Measurements from ENCODE around the gene NR3C1. TPM values are rescaled to one million over a fixed set of nuclear protein-coding genes. Genes with fewer than 3 reads are reported as not detected.
"Not testable (repeated sequence)": the region's sequence is repeated elsewhere in the genome, so short reads cannot be mapped to it uniquely, and the experiment has no call there.

NR3C1 gene
- total RNA-seq, 1 donor from 2014 or later = 2.3 TPM

DNA sequence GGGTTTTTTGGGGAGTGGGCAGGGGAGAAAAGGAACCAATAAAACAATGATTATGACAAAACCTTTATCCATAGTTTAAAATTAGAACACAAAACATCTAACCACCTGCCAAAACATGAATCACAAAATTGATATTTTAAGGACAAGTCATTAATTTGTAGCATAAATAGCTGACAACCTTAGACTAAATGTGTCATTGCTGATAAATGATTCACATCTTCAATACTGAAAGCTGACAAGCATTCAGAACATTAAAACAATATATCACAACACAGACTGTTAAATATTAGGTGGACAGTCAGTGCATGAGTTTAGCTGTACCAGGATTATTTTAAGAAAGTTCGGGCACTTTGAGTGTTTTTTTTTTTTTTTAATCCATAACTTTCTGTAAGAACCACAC, 71.5 kb downstream of the NR3C1 start:
- H3K4me3 Mint-ChIP-seq (ENCODE audit: unreplicated experiment) = no peak overlapping the region
- TF ChIP-seq, protein P1, sequence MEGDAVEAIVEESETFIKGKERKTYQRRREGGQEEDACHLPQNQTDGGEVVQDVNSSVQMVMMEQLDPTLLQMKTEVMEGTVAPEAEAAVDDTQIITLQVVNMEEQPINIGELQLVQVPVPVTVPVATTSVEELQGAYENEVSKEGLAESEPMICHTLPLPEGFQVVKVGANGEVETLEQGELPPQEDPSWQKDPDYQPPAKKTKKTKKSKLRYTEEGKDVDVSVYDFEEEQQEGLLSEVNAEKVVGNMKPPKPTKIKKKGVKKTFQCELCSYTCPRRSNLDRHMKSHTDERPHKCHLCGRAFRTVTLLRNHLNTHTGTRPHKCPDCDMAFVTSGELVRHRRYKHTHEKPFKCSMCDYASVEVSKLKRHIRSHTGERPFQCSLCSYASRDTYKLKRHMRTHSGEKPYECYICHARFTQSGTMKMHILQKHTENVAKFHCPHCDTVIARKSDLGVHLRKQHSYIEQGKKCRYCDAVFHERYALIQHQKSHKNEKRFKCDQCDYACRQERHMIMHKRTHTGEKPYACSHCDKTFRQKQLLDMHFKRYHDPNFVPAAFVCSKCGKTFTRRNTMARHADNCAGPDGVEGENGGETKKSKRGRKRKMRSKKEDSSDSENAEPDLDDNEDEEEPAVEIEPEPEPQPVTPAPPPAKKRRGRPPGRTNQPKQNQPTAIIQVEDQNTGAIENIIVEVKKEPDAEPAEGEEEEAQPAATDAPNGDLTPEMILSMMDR (IDR thresholded peaks at IDR 0.05; ENCODE audit: partially characterized antibody, unreplicated experiment) = no peak
- peaks cover 2% of the 10 kb centered on the region for H3K9me3 Mint-ChIP-seq (ENCODE audit: unreplicated experiment)
- DNase-seq = no peak
- no peak overlapping the region for H3K27ac Mint-ChIP-seq (ENCODE audit: unreplicated experiment)
- no peaks in the 10 kb centered on the region for H3K27me3 Mint-ChIP-seq (ENCODE audit: unreplicated experiment)
- no peaks in the 10 kb centered on the region for H3K4me1 Mint-ChIP-seq (ENCODE audit: low read depth, unreplicated experiment)
- peaks cover 8% of the 10 kb centered on the region for H3K36me3 Mint-ChIP-seq (ENCODE audit: unreplicated experiment)

DNA sequence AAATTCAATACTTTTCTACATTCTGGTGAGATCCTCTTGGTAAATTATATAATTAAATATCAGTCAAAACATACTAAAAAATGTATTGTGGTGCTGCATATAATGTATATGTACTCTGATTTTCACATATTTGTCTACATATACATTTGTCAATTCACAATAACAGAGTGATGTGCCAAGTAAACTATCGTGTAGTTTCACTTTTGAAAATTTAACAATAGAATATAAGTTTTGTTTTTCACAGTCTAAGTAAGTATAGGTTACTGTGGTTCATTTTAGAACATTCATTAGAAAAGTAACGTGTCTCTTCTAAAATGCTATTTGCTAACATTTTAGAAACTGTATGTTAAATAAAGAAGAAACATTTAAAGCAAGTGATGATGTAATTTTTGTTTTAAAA, 73.6 kb downstream of the NR3C1 start:
- no peak for DNase-seq
- peaks cover 2% of the 10 kb centered on the region for H3K9me3 Mint-ChIP-seq (ENCODE audit: unreplicated experiment)
- H3K27ac Mint-ChIP-seq (ENCODE audit: unreplicated experiment) = no peak overlapping the region
- peaks cover 11% of the 10 kb centered on the region for H3K36me3 Mint-ChIP-seq (ENCODE audit: unreplicated experiment)
- H3K27me3 Mint-ChIP-seq (ENCODE audit: unreplicated experiment) = no peaks in the 10 kb centered on the region
- H3K4me1 Mint-ChIP-seq (ENCODE audit: low read depth, unreplicated experiment) = no peaks in the 10 kb centered on the region
- no peak overlapping the region for H3K4me3 Mint-ChIP-seq (ENCODE audit: unreplicated experiment)
- TF ChIP-seq, protein P1 (IDR thresholded peaks at IDR 0.05; ENCODE audit: partially characterized antibody, unreplicated experiment) = no peak

DNA sequence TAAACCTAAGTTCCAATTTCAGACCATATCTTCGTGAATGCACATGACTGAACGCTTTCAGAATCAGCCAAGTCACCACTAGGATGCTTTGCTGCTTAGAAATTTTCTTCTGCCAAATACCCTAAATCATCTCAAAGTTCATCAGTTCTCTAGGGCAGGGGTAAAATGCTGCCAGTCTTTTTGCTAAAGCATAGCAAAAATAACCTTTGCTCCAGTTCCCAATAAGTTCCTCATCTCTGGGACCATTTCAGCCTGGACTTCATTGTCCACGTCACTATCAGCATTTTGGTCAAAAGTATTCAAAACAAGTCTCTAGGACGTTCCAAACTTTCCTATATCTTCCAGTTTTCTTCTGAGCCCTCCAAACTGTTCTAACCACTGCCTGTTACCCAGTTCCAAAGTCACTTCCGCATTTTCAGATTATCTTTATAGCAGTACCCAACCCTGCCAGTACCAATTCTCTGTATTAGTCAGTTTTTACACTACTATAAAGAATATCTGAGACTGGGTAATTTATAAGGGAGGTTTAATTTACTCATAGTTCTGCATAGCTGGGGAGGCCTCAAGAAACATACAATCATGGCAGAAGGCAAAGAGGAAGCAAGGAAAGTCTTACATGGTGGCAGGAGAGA, 74.8 kb downstream of the NR3C1 start:
- H3K4me3 Mint-ChIP-seq (ENCODE audit: unreplicated experiment) = no peak overlapping the region
- TF ChIP-seq, protein P1 (IDR thresholded peaks at IDR 0.05; ENCODE audit: partially characterized antibody, unreplicated experiment) = no peak
- peaks cover 2% of the 10 kb centered on the region for H3K9me3 Mint-ChIP-seq (ENCODE audit: unreplicated experiment)
- no peaks in the 10 kb centered on the region for H3K27me3 Mint-ChIP-seq (ENCODE audit: unreplicated experiment)
- DNase-seq = no peak
- no peaks in the 10 kb centered on the region for H3K4me1 Mint-ChIP-seq (ENCODE audit: low read depth, unreplicated experiment)
- no peak overlapping the region for H3K27ac Mint-ChIP-seq (ENCODE audit: unreplicated experiment)
- peaks cover 12% of the 10 kb centered on the region for H3K36me3 Mint-ChIP-seq (ENCODE audit: unreplicated experiment)

DNA sequence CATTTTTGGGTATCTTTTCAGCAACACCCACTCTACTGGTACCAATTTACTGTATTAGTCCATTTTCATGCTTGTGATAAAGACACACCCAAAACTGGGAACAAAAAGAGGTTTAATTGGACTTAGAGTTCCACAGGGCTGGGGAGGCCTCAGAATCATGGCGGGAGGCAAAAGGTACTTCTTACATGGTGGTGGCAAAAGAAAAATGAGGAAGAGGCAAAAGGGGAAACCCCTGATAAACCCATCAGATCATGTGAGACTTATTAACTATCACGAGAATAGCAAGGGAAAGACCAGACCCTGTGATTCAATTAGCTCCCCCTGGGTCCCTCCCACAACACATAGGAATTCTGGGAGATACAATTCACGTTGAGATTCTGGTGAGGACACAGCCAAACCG, 78.4 kb downstream of the NR3C1 start:
- peaks cover 12% of the 10 kb centered on the region for H3K36me3 Mint-ChIP-seq (ENCODE audit: unreplicated experiment)
- not testable (repeated sequence) for H3K9me3 Mint-ChIP-seq (ENCODE audit: unreplicated experiment); H3K4me3 Mint-ChIP-seq (ENCODE audit: unreplicated experiment); H3K27ac Mint-ChIP-seq (ENCODE audit: unreplicated experiment); H3K4me1 Mint-ChIP-seq (ENCODE audit: low read depth, unreplicated experiment); H3K27me3 Mint-ChIP-seq (ENCODE audit: unreplicated experiment); DNase-seq

DNA sequence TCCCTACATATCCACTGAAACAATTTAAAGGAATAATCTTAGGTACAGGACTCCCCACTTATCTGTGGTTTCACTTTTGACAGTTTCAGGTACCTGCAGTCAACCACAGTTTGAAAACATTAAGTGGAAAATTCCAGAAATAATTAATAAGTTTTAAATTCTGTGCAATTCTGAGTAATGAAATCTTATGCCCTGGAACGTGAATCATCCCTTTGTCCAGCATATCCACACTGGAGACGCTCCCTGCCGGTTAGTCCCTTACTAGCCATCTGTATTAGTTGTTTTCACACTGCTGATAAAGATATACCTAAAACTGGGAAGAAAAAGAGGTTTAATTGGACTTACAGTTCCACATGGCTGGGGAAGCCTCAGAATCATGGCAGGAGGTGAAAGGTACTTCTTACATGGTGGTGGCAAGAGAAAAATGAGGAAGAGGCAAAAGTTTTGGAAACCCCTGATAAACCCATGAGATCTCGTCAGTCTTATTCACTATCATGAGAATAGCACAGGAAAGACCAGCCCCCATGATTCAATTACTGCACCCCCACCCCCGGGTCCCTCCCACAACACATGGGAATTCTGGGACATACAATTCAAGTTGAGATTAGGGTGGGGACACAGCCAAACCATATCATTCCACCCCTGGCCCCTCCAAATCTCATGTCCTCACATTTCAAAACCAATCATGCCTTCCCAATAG, 80.4 kb downstream of the NR3C1 start:
- H3K9me3 Mint-ChIP-seq (ENCODE audit: unreplicated experiment); DNase-seq; H3K27me3 Mint-ChIP-seq (ENCODE audit: unreplicated experiment); H3K27ac Mint-ChIP-seq (ENCODE audit: unreplicated experiment); H3K4me3 Mint-ChIP-seq (ENCODE audit: unreplicated experiment); H3K4me1 Mint-ChIP-seq (ENCODE audit: low read depth, unreplicated experiment); H3K36me3 Mint-ChIP-seq (ENCODE audit: unreplicated experiment): not testable (repeated sequence)

DNA sequence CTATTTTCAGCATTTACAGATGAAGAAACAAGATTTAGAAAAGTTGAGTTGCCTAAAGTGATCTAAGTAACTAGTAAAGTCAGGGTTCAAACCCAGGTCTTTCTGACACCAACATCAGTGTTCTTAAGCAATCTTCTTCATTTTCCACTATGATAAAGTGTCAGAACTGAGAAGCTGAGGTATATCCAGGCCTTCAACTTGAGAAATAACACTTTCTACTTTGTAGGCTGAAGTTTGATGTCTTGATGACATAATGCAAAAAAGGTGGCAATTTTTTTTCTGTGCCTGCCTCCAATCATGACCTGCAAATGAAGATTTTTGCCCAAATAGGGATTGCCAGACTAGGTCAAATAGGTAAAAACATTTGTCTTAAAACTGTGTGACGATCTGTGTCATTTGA, 81.3 kb downstream of the NR3C1 start:
- Mint-ChIP-seq H3K36me3 (ENCODE audit: unreplicated experiment) (peaks cover 5% of the 10 kb centered on the region), H3K4me3 (ENCODE audit: unreplicated experiment) (no peak overlapping the region), H3K9me3 (ENCODE audit: unreplicated experiment) (no peaks in the 10 kb centered on the region), H3K27ac (ENCODE audit: unreplicated experiment) (no peak overlapping the region), H3K4me1 (ENCODE audit: low read depth, unreplicated experiment) (peaks cover 3% of the 10 kb centered on the region), H3K27me3 (ENCODE audit: unreplicated experiment) (no peaks in the 10 kb centered on the region)
- TF ChIP-seq, protein P1 (IDR thresholded peaks at IDR 0.05; ENCODE audit: partially characterized antibody, unreplicated experiment) = no peak
- DNase-seq = no peak

All from glutamatergic neuron (in vitro differentiated cells).